ENCODE measurements around the gene HOXB3. TPM values are rescaled to one million over a fixed set of nuclear protein-coding genes. Genes with fewer than 3 reads are reported as not detected.
A peak's percentile ranks its signal among the peaks of the same experiment; 100 is the strongest.

HOXB3 gene
- total RNA-seq, 2 experiments from 2014 or later = 1.4 to 2.0 TPM

DNA sequence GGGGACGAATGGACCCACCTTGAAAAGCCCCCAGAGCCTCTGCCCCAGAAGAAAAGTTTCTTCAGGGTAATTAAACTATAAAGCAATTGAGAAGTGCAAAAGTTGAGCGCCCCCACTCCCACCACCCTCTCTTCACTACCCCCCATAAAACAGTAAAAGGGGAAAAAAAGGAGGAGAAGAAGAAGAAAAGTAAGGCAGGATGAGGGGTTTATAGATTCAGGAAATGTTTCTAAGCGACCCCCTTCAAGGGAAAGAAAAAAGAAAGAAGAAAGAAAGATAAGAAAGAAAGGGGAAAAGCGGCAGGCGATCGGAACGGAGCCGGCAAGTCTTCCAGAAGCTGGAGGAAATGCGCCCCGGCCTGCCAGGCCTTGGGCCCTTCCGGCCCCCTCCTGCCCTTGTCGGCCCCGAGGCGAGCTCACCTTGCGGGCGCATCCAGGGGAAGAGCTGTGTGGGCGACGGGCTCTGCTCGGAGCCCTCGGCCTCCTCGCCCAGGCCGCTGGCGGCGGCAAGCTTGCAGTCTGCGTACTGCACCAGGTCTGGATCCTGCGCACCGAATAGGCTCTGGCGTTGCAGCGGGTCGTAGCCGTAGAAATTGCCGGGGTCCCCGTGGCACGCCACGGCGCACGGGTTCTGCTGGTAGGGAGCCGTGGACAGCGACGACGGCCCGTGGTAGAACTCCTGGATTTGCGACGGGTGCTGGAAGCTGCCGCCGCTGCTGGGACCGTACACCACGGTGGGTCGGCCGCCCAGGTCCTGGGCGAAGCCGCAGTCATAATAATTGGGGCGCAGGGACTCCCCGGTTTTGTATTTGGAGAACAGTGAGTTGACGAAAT lies 24.0 kb upstream of the HOXB3 start:
- ATAC-seq = peak; percentile 11
- POLR2A ChIA-PET = interaction anchor here (3.9 kb wide), 1 partner anchor 12 kb away, joined by 19 read pairs; the partner anchor contains the start of gene HOXB9
- H3K4me1 Mint-ChIP-seq (ENCODE audit: low read depth) = peaks cover 47% of the 10 kb centered on the region
- H3K36me3 Mint-ChIP-seq (ENCODE audit: low read depth) = no peaks in the 10 kb centered on the region
- H3K27me3 Mint-ChIP-seq = peaks cover 81% of the 10 kb centered on the region
- H3K27ac Mint-ChIP-seq = no peak overlapping the region
- H3K9me3 Mint-ChIP-seq = no peaks in the 10 kb centered on the region
- TF ChIP-seq CTCF (IDR thresholded peaks at IDR 0.05) = no peak
- intact Hi-C loops (cut with micrococcal nuclease) = loop anchor here (10.0 kb wide), 1 partner anchor 111 kb away; the partner anchor contains the start of genes HOXB13, PRAC1 and PRAC2
- peak; percentile 51 for DNase-seq
- CTCF ChIA-PET = interaction anchor here (0.8 to 4.9 kb wide), 13 partner anchors 9 to 589 kb away, joined by 3 to 40 read pairs (median 4); partner anchors contain the start of genes HOXB5 and HOXB9
- peak overlapping the region; percentile 35 for H3K4me3 Mint-ChIP-seq

GRCh38 chr17:48612854-48613691 lies 23.0 kb upstream of the HOXB3 start:
- no peak overlapping the region for H3K27ac Mint-ChIP-seq
- H3K36me3 Mint-ChIP-seq (ENCODE audit: low read depth) = no peaks in the 10 kb centered on the region
- POLR2A ChIA-PET = interaction anchor here (1.0 to 3.9 kb wide), 2 partner anchors 12 to 13 kb away, joined by 4 to 19 read pairs; partner anchors contain the start of gene HOXB9
- peak; percentile 64 for DNase-seq
- CTCF ChIA-PET = interaction anchor here (0.7 to 4.9 kb wide), 19 partner anchors 10 to 587 kb away, joined by 3 to 40 read pairs (median 4); partner anchors contain the start of genes HOXB3, HOXB5 and HOXB9
- TF ChIP-seq CTCF (IDR thresholded peaks at IDR 0.05) = peak; percentile 50
- H3K4me3 Mint-ChIP-seq = peak overlapping the region; percentile 74
- peaks cover 37% of the 10 kb centered on the region for H3K4me1 Mint-ChIP-seq (ENCODE audit: low read depth)
- H3K9me3 Mint-ChIP-seq = no peaks in the 10 kb centered on the region
- peak; percentile 66 for ATAC-seq
- intact Hi-C loops (cut with micrococcal nuclease) = loop anchor here (10.0 kb wide), 1 partner anchor 112 kb away; the partner anchor contains the start of genes HOXB13, PRAC1 and PRAC2
- peaks cover 80% of the 10 kb centered on the region for H3K27me3 Mint-ChIP-seq

DNA sequence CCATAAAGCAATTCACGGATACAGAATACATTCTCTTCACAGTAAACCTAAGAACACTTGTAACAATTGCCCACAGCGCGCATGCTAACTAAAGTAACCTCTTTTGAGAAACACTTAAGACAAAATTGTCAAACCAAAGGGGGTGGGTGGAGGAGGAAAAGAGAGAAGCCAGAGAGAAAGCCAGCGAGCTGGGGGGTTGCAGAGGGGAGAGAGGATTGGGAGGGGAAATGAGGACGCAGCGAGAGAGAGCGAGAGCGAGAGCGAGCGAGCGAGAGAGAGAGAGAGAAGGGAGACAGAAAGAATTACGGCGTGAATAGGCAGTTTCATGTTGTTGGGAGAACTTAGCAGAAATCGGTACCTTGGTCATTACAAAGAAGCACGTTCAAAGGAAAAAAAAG lies 22.4 kb upstream of the HOXB3 start:
- no peak for DNase-seq
- H3K4me3 Mint-ChIP-seq = peak overlapping the region; percentile 74
- no peak overlapping the region for H3K27ac Mint-ChIP-seq
- H3K4me1 Mint-ChIP-seq (ENCODE audit: low read depth) = peaks cover 35% of the 10 kb centered on the region
- POLR2A ChIA-PET = interaction anchor here (1.0 to 3.9 kb wide), 2 partner anchors 11 to 14 kb away, joined by 4 to 19 read pairs; partner anchors contain the start of gene HOXB9
- ATAC-seq = no peak
- TF ChIP-seq CTCF (IDR thresholded peaks at IDR 0.05) = no peak
- H3K9me3 Mint-ChIP-seq = no peaks in the 10 kb centered on the region
- no peaks in the 10 kb centered on the region for H3K36me3 Mint-ChIP-seq (ENCODE audit: low read depth)
- intact Hi-C loops (cut with micrococcal nuclease) = loop anchor here (10.0 kb wide), 1 partner anchor 112 kb away; the partner anchor contains the start of genes HOXB13, PRAC1 and PRAC2
- H3K27me3 Mint-ChIP-seq = peaks cover 79% of the 10 kb centered on the region
- CTCF ChIA-PET = interaction anchor here (0.7 to 4.9 kb wide), 17 partner anchors 10 to 587 kb away, joined by 3 to 40 read pairs (median 4); partner anchors contain the start of genes HOXB3, HOXB5 and HOXB9

DNA sequence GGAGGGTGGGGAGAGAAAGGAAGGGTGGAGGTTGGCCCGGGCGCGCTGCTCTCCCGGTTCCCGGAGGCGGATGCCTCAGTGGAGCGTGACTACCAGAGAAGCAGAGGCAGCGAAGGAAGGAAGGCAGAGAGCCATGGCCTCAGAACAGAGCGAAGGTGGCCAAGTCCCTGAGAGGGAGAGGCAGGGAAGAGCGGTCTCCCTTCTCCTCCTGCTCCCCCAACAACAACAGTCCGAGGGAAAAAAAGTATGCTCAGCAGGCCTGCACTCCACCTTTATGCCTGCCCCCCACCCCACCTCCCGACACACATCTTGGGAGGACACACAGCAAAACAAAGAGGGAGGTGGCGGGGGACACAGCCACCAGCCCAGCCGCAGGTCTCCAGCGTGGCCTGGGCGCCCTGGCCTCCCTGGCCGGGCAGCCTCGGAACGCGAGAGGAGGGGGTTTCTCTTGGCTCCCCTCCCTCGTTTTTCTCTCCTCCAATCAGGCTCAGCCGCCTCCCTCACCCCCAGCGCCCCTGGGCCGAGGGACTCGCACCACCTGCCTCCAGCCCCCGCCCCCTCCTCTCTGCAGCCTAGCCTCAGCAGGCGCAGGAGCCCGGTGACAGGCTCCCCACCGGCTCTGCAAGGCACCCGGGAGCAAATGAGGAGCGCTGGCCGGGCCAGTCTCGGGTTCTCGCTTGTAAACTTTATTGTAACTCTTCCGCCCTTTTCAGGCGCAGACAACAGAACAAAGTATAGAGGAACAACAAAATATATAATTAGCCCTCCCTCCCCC lies 21.8 kb upstream of the HOXB3 start:
- peak overlapping the region; percentile 88 for H3K4me3 Mint-ChIP-seq
- POLR2A ChIA-PET = no interaction called here
- intact Hi-C loops (cut with micrococcal nuclease) = loop anchor here (10.0 kb wide), 1 partner anchor 113 kb away; the partner anchor contains the start of genes HOXB13, PRAC1 and PRAC2
- no peaks in the 10 kb centered on the region for H3K9me3 Mint-ChIP-seq
- H3K36me3 Mint-ChIP-seq (ENCODE audit: low read depth) = no peaks in the 10 kb centered on the region
- ATAC-seq = no peak
- H3K27ac Mint-ChIP-seq = no peak overlapping the region
- no peak for TF ChIP-seq CTCF (IDR thresholded peaks at IDR 0.05)
- peaks cover 78% of the 10 kb centered on the region for H3K27me3 Mint-ChIP-seq
- peak; percentile 26 for DNase-seq
- CTCF ChIA-PET = interaction anchor here (1.5 to 4.9 kb wide), 3 partner anchors 15 to 276 kb away, joined by 6 to 40 read pairs (median 6); partner anchors contain the start of gene HOXB9
- H3K4me1 Mint-ChIP-seq (ENCODE audit: low read depth) = peaks cover 30% of the 10 kb centered on the region
